ENCODE results near the gene AHSP. TPM values are rescaled to one million over a fixed set of nuclear protein-coding genes. Genes with fewer than 3 reads are reported as not detected.
"Not testable (repeated sequence)": the region's sequence is repeated elsewhere in the genome, so short reads cannot be mapped to it uniquely, and the experiment has no call there.

Gene AHSP
- total and polyA plus RNA-seq, 2 experiments from 2014 or later = not detected

DNA sequence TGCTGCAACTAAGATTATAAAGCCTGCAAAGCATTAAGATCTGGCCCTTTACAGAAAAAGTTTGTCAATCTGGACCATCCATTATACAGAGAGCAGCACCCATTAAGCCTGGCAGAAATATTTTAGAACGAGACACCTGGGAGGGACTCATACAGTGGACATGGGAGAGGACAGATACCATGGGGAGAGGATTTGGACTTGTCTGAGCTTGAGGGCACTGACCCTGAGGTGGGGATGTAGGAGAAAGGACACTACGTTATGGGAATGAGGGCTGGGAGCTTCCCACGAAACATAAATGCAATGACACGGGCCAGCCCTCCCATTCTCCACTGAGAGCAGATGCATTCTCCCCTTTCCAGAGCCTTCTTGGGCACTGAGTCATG, 25.7 kb upstream of the AHSP start:
- TF ChIP-seq EZH2phosphoT487 (IDR thresholded peaks at IDR 0.05; ENCODE audit: insufficient read depth, low read depth) = no peak
- no peak for TF ChIP-seq EZH2 (IDR thresholded peaks at IDR 0.05; ENCODE audit: insufficient read depth, poor library complexity, severe bottlenecking)
- no peaks in the 10 kb centered on the region for H3K27me3 ChIP-seq (replicated peaks; ENCODE audit: insufficient read depth)
- H3F3A ChIP-seq (ENCODE audit: insufficient read depth) = peaks cover 8% of the 10 kb centered on the region; the same call in 1 of the 2 replicates
- no peak overlapping the region for H2AFZ ChIP-seq
- no peak overlapping the region for H3K4me3 ChIP-seq
- H3K9me3 ChIP-seq (ENCODE audit: low read depth) = no peaks in the 10 kb centered on the region
- H3K79me2 ChIP-seq (ENCODE audit: insufficient read depth) = peaks cover 22% of the 10 kb centered on the region
- WGBS, 2 experiments (ENCODE audit: low coverage in 1 of 2, low lambda C conversion rate in 2 of 2, missing lambda C conversion rate in 2 of 2) = 50 to 55% methylated on average over 4 of the region's 4 CpGs
- H3K27ac ChIP-seq = no peak overlapping the region
- no peak overlapping the region for H3K4me2 ChIP-seq (ENCODE audit: unreplicated experiment)
- H3K4me1 ChIP-seq (ENCODE audit: insufficient read depth) = peaks cover 12% of the 10 kb centered on the region; the same call in 1 of the 2 replicates
- DNase-seq = no peak
- in situ Hi-C loops (cut with MboI) = no loop called here
- H3K9me2 ChIP-seq (ENCODE audit: insufficient read depth) = no peaks in the 10 kb centered on the region
- no peaks in the 10 kb centered on the region for H4K20me1 ChIP-seq (ENCODE audit: insufficient read depth)
- no peaks in the 10 kb centered on the region; the same call in 1 of the 2 replicates for H3K36me3 ChIP-seq (ENCODE audit: low read depth)
- no peak overlapping the region for H3K9ac ChIP-seq

DNA sequence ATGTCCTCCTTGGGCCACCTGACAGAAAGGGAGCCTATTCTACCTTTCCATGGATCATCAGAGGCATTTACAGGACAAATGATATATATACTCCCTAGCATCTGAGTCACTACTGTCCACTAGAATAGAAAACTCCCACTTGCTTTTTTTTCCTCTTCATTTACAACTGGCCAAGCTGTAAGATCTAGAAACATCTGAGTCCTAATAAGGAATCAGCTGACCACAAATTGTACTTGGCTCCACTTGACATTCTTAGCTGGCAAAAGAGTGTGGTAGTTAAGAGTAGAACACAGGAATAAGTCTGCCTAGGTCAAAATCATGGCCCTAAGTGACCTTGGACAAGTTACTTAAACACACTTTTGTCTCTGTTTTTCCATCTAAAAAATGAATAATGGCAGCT, 24.7 kb upstream of the AHSP start:
- peaks cover 32% of the 10 kb centered on the region for H3K79me2 ChIP-seq (ENCODE audit: insufficient read depth)
- H3K9ac ChIP-seq = no peak overlapping the region
- no peaks in the 10 kb centered on the region; the same call in 1 of the 2 replicates for H3K36me3 ChIP-seq (ENCODE audit: low read depth)
- TF ChIP-seq EZH2phosphoT487 (IDR thresholded peaks at IDR 0.05; ENCODE audit: insufficient read depth, low read depth) (no peak), EZH2 (IDR thresholded peaks at IDR 0.05; ENCODE audit: insufficient read depth, poor library complexity, severe bottlenecking) (no peak)
- no peaks in the 10 kb centered on the region for H3K27me3 ChIP-seq (replicated peaks; ENCODE audit: insufficient read depth)
- H2AFZ ChIP-seq = no peak overlapping the region
- H3F3A ChIP-seq (ENCODE audit: insufficient read depth) = peaks cover 8% of the 10 kb centered on the region; the same call in 1 of the 2 replicates
- peak; percentile 53 for DNase-seq
- no peak overlapping the region for H3K4me2 ChIP-seq (ENCODE audit: unreplicated experiment)
- no peak overlapping the region for H3K4me3 ChIP-seq
- no peaks in the 10 kb centered on the region for H3K9me2 ChIP-seq (ENCODE audit: insufficient read depth)
- no peak overlapping the region for H3K27ac ChIP-seq
- H4K20me1 ChIP-seq (ENCODE audit: insufficient read depth) = no peaks in the 10 kb centered on the region
- H3K4me1 ChIP-seq (ENCODE audit: insufficient read depth) = peaks cover 17% of the 10 kb centered on the region; the same call in 1 of the 2 replicates
- in situ Hi-C loops (cut with MboI) = no loop called here
- H3K9me3 ChIP-seq (ENCODE audit: low read depth) = no peaks in the 10 kb centered on the region

DNA sequence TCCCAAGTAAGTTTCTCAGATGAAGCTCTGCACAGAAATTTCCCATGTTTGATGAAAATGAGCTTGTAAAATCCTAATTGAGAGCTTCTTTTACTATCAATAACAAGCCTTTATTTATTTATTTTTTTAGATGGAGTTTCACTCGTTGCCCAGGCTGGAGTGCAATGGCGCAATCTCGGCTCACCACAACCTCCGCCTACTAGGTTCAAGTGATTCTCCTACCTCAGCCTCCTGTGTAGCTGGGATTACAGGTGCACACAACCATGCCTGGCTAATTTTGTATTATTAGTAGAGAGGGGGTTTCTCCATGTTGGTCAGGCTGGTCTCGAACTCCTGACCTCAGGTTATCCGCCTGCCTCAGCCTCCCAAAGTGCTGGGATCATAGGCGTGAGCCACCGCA, 24.1 kb upstream of the AHSP start:
- DNase-seq; H2AFZ ChIP-seq; H3K4me3 ChIP-seq; H3K9ac ChIP-seq; H3K36me3 ChIP-seq (ENCODE audit: low read depth); H3K27me3 ChIP-seq (replicated peaks; ENCODE audit: insufficient read depth); H3K4me2 ChIP-seq (ENCODE audit: unreplicated experiment); H3K9me2 ChIP-seq (ENCODE audit: insufficient read depth); H3K9me3 ChIP-seq (ENCODE audit: low read depth); H3K27ac ChIP-seq; H3F3A ChIP-seq (ENCODE audit: insufficient read depth); H4K20me1 ChIP-seq (ENCODE audit: insufficient read depth); in situ Hi-C loops (cut with MboI): not testable (repeated sequence)
- peaks cover 17% of the 10 kb centered on the region; the same call in 1 of the 2 replicates for H3K4me1 ChIP-seq (ENCODE audit: insufficient read depth)
- peaks cover 37% of the 10 kb centered on the region for H3K79me2 ChIP-seq (ENCODE audit: insufficient read depth)
- WGBS, 2 experiments (ENCODE audit: low coverage in 1 of 2, low lambda C conversion rate in 2 of 2, missing lambda C conversion rate in 2 of 2) = 88 to 89% methylated on average over 8 of the region's 8 CpGs

DNA sequence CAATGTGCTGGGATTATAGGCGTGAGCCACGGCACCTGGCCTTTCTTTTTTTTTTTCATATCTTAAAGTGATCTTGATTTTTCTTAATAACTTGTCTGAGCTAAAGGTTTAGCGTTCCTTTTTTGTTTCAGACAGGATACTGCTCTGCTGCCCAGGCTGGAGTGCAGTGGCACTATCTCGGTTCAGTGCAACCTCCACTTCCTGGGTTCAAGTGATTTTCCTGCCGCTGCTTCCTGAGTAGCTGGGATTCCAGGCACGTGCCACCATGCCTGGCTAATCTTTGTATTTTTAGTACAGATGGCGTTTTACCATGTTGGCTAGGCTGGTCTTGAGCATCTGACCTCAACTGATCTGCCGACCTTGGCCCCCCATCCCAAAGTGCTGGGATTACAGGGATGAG, 23.5 kb upstream of the AHSP start:
- no peak overlapping the region for H3K4me2 ChIP-seq (ENCODE audit: unreplicated experiment)
- no peak overlapping the region for H3K27ac ChIP-seq
- no peak for DNase-seq
- in situ Hi-C loops (cut with MboI) = no loop called here
- peaks cover 8% of the 10 kb centered on the region; the same call in 1 of the 2 replicates for H3F3A ChIP-seq (ENCODE audit: insufficient read depth)
- H4K20me1 ChIP-seq (ENCODE audit: insufficient read depth) = no peaks in the 10 kb centered on the region
- peaks cover 43% of the 10 kb centered on the region for H3K79me2 ChIP-seq (ENCODE audit: insufficient read depth)
- no peak for TF ChIP-seq EZH2 (IDR thresholded peaks at IDR 0.05; ENCODE audit: insufficient read depth, poor library complexity, severe bottlenecking)
- no peak for TF ChIP-seq EZH2phosphoT487 (IDR thresholded peaks at IDR 0.05; ENCODE audit: insufficient read depth, low read depth)
- no peak overlapping the region for H3K4me3 ChIP-seq
- WGBS, 2 experiments (ENCODE audit: low coverage in 1 of 2, low lambda C conversion rate in 2 of 2, missing lambda C conversion rate in 2 of 2) = 82 to 86% methylated on average over 8 of the region's 8 CpGs
- no peak overlapping the region for H2AFZ ChIP-seq
- H3K36me3 ChIP-seq (ENCODE audit: low read depth) = no peaks in the 10 kb centered on the region; the same call in 1 of the 2 replicates
- peaks cover 19% of the 10 kb centered on the region for H3K4me1 ChIP-seq (ENCODE audit: insufficient read depth)
- H3K9ac ChIP-seq = no peak overlapping the region
- no peaks in the 10 kb centered on the region for H3K9me2 ChIP-seq (ENCODE audit: insufficient read depth)
- H3K9me3 ChIP-seq (ENCODE audit: low read depth) = no peaks in the 10 kb centered on the region
- H3K27me3 ChIP-seq (replicated peaks; ENCODE audit: insufficient read depth) = no peaks in the 10 kb centered on the region

DNA sequence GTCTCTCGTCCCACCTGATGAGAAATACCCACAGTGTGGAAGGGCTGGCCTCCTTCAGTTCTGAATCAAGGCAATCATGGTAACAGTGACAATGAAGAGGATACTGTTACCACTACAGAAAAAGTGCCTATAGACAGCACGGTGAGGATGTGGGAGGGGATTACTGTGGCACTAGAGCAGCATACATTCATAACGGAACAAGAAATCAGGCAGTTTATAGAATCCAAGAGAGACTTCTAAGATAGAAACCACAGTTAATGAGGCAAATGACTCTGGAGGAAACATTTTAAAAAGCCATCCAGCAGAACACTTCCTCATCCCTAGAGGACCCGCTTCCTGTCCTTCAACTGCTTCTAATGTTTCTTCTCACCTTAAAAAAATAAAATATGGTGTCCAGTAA, 22.2 kb upstream of the AHSP start:
- peaks cover 21% of the 10 kb centered on the region for H3K4me1 ChIP-seq (ENCODE audit: insufficient read depth)
- no peak overlapping the region for H3K4me3 ChIP-seq
- in situ Hi-C loops (cut with MboI) = no loop called here
- H3K4me2 ChIP-seq (ENCODE audit: unreplicated experiment) = no peak overlapping the region
- no peaks in the 10 kb centered on the region for H3K9me2 ChIP-seq (ENCODE audit: insufficient read depth)
- H3K36me3 ChIP-seq (ENCODE audit: low read depth) = no peaks in the 10 kb centered on the region
- no peak overlapping the region for H2AFZ ChIP-seq
- H3K9me3 ChIP-seq (ENCODE audit: low read depth) = no peaks in the 10 kb centered on the region
- H3K27ac ChIP-seq = no peak overlapping the region
- no peaks in the 10 kb centered on the region for H4K20me1 ChIP-seq (ENCODE audit: insufficient read depth)
- WGBS, 2 experiments (ENCODE audit: low coverage in 1 of 2, low lambda C conversion rate in 2 of 2, missing lambda C conversion rate in 2 of 2) = 88 to 90% methylated on average over 4 of the region's 4 CpGs
- no peaks in the 10 kb centered on the region for H3K27me3 ChIP-seq (replicated peaks; ENCODE audit: insufficient read depth)
- H3K9ac ChIP-seq = no peak overlapping the region
- H3K79me2 ChIP-seq (ENCODE audit: insufficient read depth) = peaks cover 49% of the 10 kb centered on the region
- peaks cover 8% of the 10 kb centered on the region; the same call in 1 of the 2 replicates for H3F3A ChIP-seq (ENCODE audit: insufficient read depth)
- TF ChIP-seq EZH2 (IDR thresholded peaks at IDR 0.05; ENCODE audit: insufficient read depth, poor library complexity, severe bottlenecking) (no peak), EZH2phosphoT487 (IDR thresholded peaks at IDR 0.05; ENCODE audit: insufficient read depth, low read depth) (no peak)
- no peak for DNase-seq

Data from GM23248 (cell line).